K562 treated with DMSO at 1 percent for 48 hours (cell line): ENCODE data around the gene SLC8A1. TPM values are rescaled to one million over a fixed set of nuclear protein-coding genes. Genes with fewer than 3 reads are reported as not detected.

Experiments used
- total RNA-seq: library from RNA; unstranded; fragments of 300-600 nt; gene quantifications from 2 replicates; pipeline ENCODE4 v1.2.3, GENCODE V29; 2022; ENCODE audit warnings: low replicate concordance; ENCODE audit errors: extremely low read depth

Gene SLC8A1
- not detected in 2 replicates for total RNA-seq

GRCh38 chr2:40451918-40452605 lies at the start of gene SLC8A1:
Gene SLC8A1, minus strand, starts transcription at chr2:40452090.

